ENCODE data around the gene CRELD2.

Gene CRELD2

DNA sequence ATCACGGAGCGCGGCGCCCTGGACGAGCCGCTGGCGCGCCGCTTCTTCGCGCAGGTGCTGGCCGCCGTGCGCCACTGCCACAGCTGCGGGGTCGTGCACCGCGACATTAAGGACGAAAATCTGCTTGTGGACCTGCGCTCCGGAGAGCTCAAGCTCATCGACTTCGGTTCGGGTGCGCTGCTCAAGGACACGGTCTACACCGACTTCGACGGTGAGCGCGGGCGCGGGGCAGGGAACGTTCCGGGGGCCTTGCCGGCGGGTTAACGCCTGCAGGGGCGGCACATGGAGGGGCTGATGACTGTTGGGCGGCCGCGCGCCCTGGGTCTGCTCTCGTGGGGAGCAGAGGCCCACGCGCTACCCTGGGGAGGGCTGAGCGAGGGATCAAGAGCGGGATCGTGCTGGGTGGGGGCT lies 43.2 kb downstream of the CRELD2 start:
- peak overlapping the region; percentile 80 for H3K4me3 ChIP-seq (ENCODE audit: low read length)
- TF ChIP-seq, protein P1, sequence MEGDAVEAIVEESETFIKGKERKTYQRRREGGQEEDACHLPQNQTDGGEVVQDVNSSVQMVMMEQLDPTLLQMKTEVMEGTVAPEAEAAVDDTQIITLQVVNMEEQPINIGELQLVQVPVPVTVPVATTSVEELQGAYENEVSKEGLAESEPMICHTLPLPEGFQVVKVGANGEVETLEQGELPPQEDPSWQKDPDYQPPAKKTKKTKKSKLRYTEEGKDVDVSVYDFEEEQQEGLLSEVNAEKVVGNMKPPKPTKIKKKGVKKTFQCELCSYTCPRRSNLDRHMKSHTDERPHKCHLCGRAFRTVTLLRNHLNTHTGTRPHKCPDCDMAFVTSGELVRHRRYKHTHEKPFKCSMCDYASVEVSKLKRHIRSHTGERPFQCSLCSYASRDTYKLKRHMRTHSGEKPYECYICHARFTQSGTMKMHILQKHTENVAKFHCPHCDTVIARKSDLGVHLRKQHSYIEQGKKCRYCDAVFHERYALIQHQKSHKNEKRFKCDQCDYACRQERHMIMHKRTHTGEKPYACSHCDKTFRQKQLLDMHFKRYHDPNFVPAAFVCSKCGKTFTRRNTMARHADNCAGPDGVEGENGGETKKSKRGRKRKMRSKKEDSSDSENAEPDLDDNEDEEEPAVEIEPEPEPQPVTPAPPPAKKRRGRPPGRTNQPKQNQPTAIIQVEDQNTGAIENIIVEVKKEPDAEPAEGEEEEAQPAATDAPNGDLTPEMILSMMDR (IDR thresholded peaks at IDR 0.05; ENCODE audit: insufficient read depth, low read depth, low read length, missing control alignments), result no peak
- DNase-seq (ENCODE audit: low read depth), result no peak

DNA sequence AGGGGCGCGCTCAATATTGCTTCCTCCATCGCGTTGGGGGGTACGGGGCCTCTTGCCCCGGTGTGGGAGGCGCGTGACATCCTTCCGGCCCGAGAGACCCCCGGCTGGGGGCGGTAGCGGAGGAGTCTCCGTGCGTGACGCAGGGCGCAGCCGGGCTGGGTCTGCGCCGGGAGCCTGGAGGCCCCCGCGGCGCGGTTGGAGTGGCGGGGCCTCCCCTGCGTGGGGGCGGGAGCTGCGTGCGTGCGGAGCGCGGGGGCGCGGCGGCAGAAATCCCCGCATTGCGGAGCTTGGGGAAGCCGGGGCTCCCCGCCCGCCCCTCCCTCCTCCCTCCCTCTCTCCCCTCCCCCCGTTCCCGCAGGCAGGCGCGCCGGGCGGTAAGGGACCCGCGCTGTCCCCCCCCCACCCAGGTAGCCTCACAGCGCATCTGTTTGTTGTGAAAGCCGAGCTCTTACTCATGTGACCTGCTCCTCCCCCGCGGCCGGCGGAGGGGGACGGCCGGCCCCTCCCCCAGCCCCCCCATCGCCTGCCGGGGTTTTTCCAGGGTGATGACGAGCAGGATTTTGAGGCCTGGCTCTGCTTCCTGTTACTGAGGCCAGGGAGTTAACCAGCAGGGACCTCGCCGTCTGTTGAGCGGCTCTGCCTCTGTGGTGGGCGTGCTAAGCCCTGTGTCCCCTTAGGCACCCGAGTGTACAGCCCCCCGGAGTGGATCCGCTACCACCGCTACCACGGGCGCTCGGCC lies 43.7 kb downstream of the CRELD2 start:
- TF ChIP-seq, protein P1 (IDR thresholded peaks at IDR 0.05; ENCODE audit: insufficient read depth, low read depth, low read length, missing control alignments), result no peak
- peak; percentile 95 for DNase-seq (ENCODE audit: low read depth)

GRCh38 chr22:49962751-49963646 lies 44.6 kb downstream of the CRELD2 start:
- no peak for DNase-seq (ENCODE audit: low read depth)
- TF ChIP-seq, protein P1 (IDR thresholded peaks at IDR 0.05; ENCODE audit: insufficient read depth, low read depth, low read length, missing control alignments), result no peak
- peak overlapping the region; percentile 80 for H3K4me3 ChIP-seq (ENCODE audit: low read length)

More for the DNA sequence above, 43.7 kb downstream of the CRELD2 start:
- peak overlapping the region; percentile 80 for H3K4me3 ChIP-seq (ENCODE audit: low read length)

DNA sequence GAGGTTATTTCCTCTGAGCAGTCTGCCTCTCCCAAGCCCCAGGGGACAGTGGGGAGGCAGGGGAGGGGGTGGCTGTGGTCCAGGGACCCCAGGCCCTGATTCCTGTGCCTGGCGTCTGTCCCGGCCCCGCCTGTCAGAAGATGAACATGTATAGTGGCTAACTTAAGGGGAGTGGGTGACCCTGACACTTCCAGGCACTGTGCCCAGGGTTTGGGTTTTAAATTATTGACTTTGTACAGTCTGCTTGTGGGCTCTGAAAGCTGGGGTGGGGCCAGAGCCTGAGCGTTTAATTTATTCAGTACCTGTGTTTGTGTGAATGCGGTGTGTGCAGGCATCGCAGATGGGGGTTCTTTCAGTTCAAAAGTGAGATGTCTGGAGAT lies 45.2 kb downstream of the CRELD2 start:
- no peak for DNase-seq (ENCODE audit: low read depth)
- TF ChIP-seq, protein P1 (IDR thresholded peaks at IDR 0.05; ENCODE audit: insufficient read depth, low read depth, low read length, missing control alignments), result no peak
- H3K4me3 ChIP-seq (ENCODE audit: low read length), result peak overlapping the region; percentile 80

GRCh38 chr22:49964136-49965090 lies 46.0 kb downstream of the CRELD2 start:
- peak overlapping the region; percentile 80 for H3K4me3 ChIP-seq (ENCODE audit: low read length)
- TF ChIP-seq, protein P1 (IDR thresholded peaks at IDR 0.05; ENCODE audit: insufficient read depth, low read depth, low read length, missing control alignments), result no peak
- DNase-seq (ENCODE audit: low read depth), result no peak
